IPS DF 4.7 (cell line): Measurements from ENCODE around the gene EIF5.

ENCODE experiments used
- DNase-seq: peaks from one replicate; pipeline ENCODE4 v3.0.0-alpha.2; 2013; ENCODE audit warnings: low spot score; ENCODE audit errors: extremely low read depth

Gene EIF5

GRCh38 chr14:103393676-103394626 lies 59.9 kb downstream of the EIF5 start:
- no peak for DNase-seq
